Fibroblast of villous mesenchyme (primary cell): ENCODE results near the gene PHLDA2. TPM values are rescaled to one million over a fixed set of nuclear protein-coding genes. Genes with fewer than 3 reads are reported as not detected.

Source experiments
- DNase-seq: peaks from one replicate; pipeline ENCODE4 v3.0.0-alpha.2; 2010; ENCODE audit warnings: low read depth
- H3K4me3 ChIP-seq: 2 replicates; pipeline ENCODE4 v1.5.1; 2011; ENCODE audit warnings: low read depth, mild to moderate bottlenecking, low read length
- total RNA-seq: library from RNA; depleted of rRNA; stranded (reverse); fragments of >200 nt; gene quantifications from 2 replicates; pipeline ENCODE4 v1.2.3, GENCODE V29; 2012
- TF ChIP-seq, protein P1 (sequence below): IDR thresholded peaks from 2 replicates; pipeline ENCODE4 v1.5.1; 2012; ENCODE audit warnings: low read depth, mild to moderate bottlenecking, low read length; ENCODE audit not compliant: insufficient read depth

The PHLDA2 gene, protein sequence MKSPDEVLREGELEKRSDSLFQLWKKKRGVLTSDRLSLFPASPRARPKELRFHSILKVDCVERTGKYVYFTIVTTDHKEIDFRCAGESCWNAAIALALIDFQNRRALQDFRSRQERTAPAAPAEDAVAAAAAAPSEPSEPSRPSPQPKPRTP
- 7.3 and 13.2 TPM in 2 replicates for total RNA-seq

DNA sequence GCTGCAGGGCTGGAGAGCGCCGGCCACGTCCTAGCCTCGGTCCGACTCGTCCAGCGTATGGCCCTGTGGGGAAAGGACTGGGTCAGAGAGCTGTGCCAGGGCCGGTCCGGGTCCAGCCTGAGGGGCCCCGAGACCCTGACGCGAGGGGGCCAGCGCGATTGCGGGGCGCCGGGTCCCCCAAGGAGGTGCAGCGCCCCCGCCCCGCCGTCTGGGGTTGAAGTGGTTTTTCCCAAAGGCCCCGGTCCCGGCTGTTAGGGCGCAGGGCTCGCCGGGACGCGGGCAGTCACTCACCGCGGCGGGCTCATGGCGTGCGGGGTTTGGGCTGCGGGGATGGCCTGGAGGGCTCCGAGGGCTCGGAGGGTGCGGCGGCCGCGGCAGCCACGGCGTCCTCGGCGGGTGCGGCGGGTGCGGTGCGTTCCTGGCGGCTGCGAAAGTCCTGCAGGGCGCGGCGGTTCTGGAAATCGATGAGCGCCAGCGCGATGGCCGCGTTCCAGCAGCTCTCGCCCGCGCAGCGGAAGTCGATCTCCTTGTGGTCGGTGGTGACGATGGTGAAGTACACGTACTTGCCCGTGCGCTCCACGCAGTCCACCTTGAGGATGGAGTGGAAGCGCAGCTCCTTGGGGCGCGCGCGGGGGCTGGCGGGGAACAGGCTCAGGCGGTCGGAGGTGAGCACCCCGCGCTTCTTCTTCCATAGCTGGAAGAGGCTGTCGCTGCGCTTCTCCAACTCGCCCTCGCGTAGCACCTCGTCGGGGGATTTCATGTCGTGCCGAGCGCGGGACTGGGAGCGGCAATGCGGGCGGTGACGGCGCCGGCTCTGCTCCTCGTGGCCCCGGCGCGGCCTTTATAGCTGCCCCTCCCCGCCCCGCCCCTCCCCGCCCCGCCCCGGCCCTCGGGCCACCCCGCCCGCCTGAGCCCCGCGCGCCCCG is at the start of gene PHLDA2:
PHLDA2 (minus strand) TSS at position 816 of the 926 bp plus-strand sequence; CDS start at position 760, 56 bp downstream.
- peak; percentile 72 for DNase-seq
- H3K4me3 ChIP-seq: peak within 1 kb of the TSS; percentile 79
- TF ChIP-seq, protein P1, sequence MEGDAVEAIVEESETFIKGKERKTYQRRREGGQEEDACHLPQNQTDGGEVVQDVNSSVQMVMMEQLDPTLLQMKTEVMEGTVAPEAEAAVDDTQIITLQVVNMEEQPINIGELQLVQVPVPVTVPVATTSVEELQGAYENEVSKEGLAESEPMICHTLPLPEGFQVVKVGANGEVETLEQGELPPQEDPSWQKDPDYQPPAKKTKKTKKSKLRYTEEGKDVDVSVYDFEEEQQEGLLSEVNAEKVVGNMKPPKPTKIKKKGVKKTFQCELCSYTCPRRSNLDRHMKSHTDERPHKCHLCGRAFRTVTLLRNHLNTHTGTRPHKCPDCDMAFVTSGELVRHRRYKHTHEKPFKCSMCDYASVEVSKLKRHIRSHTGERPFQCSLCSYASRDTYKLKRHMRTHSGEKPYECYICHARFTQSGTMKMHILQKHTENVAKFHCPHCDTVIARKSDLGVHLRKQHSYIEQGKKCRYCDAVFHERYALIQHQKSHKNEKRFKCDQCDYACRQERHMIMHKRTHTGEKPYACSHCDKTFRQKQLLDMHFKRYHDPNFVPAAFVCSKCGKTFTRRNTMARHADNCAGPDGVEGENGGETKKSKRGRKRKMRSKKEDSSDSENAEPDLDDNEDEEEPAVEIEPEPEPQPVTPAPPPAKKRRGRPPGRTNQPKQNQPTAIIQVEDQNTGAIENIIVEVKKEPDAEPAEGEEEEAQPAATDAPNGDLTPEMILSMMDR: no peak

- TF ChIP-seq, protein P1: no peak
- DNase-seq: no peak
- no peak overlapping the region for H3K4me3 ChIP-seq
Observed at GRCh38 chr11:2977113-2977512, 47.9 kb upstream of the PHLDA2 start.

DNA sequence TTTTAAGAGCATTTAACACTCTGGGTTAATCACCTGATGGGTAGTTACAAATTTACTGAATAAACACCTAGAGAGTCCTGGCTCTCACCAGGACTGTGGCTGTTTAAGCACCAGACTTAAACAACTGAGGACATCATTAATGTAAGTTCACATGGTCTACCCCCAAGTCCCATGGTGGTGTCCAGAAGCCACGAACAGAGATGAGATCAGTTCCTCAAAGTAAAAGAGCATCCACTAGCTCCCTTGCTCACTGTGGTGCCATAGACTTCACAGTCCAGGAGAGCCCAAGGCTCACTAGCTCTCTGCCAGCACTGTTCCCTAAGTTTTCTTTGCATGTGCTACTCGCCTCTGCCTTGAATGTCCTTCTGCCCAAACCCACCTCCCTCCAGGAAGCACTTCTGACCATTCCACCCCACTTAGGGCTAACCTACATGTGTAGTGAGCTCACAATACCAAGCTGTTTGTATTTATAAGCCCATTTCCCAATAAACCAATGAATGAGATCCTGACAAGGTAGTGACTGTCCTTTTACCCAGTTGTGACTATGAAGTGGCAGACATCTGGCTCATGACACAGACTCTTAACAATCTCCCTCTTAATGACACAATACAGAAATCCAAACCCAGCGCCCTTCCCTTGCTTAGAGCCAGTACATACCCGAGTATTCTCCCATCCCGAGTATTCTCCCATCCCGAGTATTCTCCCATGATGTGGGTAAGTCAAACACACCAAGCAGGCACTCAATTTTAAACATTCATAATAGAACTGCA is 47.3 kb upstream of the PHLDA2 start:
- TF ChIP-seq, protein P1: no peak
- DNase-seq: no peak
- H3K4me3 ChIP-seq: no peak overlapping the region

DNA sequence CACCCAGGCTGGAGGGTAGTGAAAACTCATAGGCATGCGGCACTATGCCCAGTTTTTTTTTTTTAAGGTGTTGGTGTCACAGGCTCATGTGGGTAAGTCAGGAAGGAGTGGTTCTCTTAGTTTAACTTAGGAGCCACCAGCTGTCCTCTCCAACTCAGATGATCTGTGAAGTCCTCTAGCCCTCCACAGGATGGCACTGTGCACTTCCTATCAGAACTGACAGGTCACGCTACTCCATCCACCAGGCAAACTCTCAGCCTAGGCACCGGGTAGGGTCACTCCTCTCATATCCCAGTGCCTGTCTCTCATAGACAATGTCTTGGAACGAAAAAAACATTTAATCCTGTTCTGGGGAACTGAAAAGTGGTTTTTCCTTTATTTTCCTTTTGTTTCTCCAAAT is 46.4 kb upstream of the PHLDA2 start:
- no peak overlapping the region for H3K4me3 ChIP-seq
- TF ChIP-seq, protein P1: peak; percentile 61
- peak; percentile 48 for DNase-seq

DNA sequence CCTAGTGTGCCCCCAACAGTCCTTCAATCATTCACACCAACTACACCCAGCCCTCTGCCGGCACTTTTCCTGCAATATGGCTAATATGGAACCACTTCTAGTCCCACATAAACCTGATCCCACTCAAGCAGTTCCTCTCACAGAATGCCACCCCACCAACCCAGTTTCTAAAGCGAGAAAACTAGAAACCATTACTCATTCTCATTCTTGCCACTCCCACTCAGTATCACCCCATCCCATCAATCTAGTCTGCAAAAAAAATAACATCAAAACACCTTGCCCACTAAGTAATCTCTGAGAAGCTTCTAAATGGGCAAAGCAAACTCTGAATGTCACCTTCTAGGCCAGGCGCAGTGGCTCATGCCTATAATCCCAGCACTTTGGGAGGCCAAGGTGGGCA is 45.1 kb upstream of the PHLDA2 start:
- TF ChIP-seq, protein P1: no peak
- no peak for DNase-seq
- H3K4me3 ChIP-seq: no peak overlapping the region

DNA sequence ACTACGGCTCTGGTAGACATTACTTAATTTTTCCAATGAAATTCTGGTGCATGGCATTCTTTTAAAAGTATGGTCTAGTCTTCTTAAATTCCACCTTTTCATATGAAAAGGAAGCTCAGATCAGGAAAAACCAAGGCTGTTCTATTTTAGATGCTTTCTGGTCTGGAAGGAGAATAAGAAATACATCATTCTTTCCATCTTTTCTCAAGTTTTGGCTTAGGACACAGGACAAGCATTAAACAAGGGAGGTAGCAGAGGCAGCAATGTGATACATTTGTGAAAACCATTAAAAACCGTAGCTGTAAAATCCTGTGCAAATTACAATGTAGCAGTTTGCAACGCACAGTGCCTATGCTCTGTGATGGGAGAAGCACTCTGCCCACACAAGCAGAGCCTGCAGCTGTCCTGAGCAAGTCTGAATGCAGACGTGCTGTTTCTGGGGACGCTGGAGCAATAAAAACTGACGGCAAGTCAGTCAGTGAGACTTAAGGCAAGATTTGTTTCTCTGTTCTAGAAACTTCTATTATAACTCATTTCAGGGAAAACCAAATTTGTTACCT is 39.2 kb upstream of the PHLDA2 start:
- TF ChIP-seq, protein P1: no peak
- DNase-seq: no peak
- no peak overlapping the region for H3K4me3 ChIP-seq
